HG02642 (cell line): ENCODE data around the gene SCGN.

Experiments
- ATAC-seq: cut with Tn5 transposase; IDR thresholded peaks from one replicate; pipeline ENCODE4 v1.9.1; 2021; ENCODE audit warnings: mild to moderate bottlenecking; ENCODE audit not compliant: unreplicated experiment, poor library complexity

SCGN gene

GRCh38 chr6:25639653-25640052 lies 12.4 kb upstream of the SCGN start:
- ATAC-seq: no peak

GRCh38 chr6:25640446-25640845 lies 11.6 kb upstream of the SCGN start:
- no peak for ATAC-seq

- no peak for ATAC-seq
Observed at GRCh38 chr6:25640891-25641290, 11.1 kb upstream of the SCGN start.

GRCh38 chr6:25641377-25641776 lies 10.6 kb upstream of the SCGN start:
- ATAC-seq: no peak

GRCh38 chr6:25641940-25642666 lies 9.9 kb upstream of the SCGN start:
- ATAC-seq: no peak

- ATAC-seq: no peak
Observed at GRCh38 chr6:25642667-25643328, 9.2 kb upstream of the SCGN start.

- no peak for ATAC-seq
Observed at GRCh38 chr6:25645916-25646315, 6.1 kb upstream of the SCGN start.

- no peak for ATAC-seq
Observed at GRCh38 chr6:25649611-25650010, 2.4 kb upstream of the SCGN start.

GRCh38 chr6:25655723-25656122 lies 3.7 kb downstream of the SCGN start:
- ATAC-seq: no peak

- ATAC-seq: no peak
Observed at GRCh38 chr6:25659633-25660368, 7.8 kb downstream of the SCGN start.

- no peak for ATAC-seq
Observed at GRCh38 chr6:25660512-25660911, 8.5 kb downstream of the SCGN start.

- no peak for ATAC-seq
Observed at GRCh38 chr6:25661129-25661779, 9.2 kb downstream of the SCGN start.

GRCh38 chr6:25665455-25665854 lies 13.4 kb downstream of the SCGN start:
- ATAC-seq: no peak

- no peak for ATAC-seq
Observed at GRCh38 chr6:25669413-25669812, 17.4 kb downstream of the SCGN start.

GRCh38 chr6:25670208-25670607 lies 18.2 kb downstream of the SCGN start:
- ATAC-seq: no peak

GRCh38 chr6:25670793-25671513 lies 18.9 kb downstream of the SCGN start:
- no peak for ATAC-seq

- ATAC-seq: no peak
Observed at GRCh38 chr6:25671652-25672051, 19.6 kb downstream of the SCGN start.

- ATAC-seq: no peak
Observed at GRCh38 chr6:25675167-25675566, 23.2 kb downstream of the SCGN start.

GRCh38 chr6:25676775-25677174 lies 24.8 kb downstream of the SCGN start:
- no peak for ATAC-seq

GRCh38 chr6:25681848-25682247 lies 29.8 kb downstream of the SCGN start:
- no peak for ATAC-seq
